Measurements from ENCODE around the gene FASTKD1.

FASTKD1 gene

GRCh38 chr2:169509298-169509885, 64.3 kb downstream of the FASTKD1 start, which contains the start of gene KLHL41:
Gene KLHL41, plus strand, starts transcription at chr2:169509702. Its CDS starts 77 bp downstream, at chr2:169509779.
- DNase-seq (ENCODE audit: low read depth in 2 of 2): no peak

GRCh38 chr2:169507698-169508097, 66.0 kb downstream of the FASTKD1 start:
- DNase-seq (ENCODE audit: low read depth in 2 of 2): no peak

GRCh38 chr2:169504651-169505050, 69.0 kb downstream of the FASTKD1 start:
- no peak for DNase-seq (ENCODE audit: low read depth in 2 of 2)

DNA sequence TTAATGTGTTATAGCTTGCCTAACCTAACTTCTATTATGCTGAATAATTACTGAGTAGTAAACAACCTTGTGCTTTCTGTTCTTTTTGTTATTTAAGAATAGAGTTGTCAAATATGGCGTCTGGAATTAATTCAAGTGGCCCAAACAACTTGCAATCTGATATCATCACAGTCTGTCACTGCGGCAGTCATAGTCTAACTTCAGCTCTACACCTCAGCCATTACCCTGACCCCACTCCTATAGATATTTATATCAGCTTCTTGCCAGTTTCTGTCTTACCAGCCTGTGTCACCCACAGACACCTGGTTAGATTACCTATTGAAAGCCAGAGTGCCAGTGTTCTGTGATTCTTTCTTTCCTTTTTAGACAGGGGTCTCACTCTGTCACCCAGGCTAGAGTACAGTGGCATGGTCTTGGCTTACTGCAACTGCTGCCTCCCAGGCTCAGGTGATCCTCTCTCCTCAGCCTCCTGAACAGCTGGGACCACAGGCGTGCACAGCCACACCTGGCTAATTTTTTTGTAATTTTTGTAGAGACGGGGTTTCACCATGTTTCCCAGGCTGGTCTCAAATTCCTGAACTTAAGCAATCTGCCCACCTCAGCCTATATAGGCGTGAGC, 78.2 kb downstream of the FASTKD1 start:
- no peak for DNase-seq (ENCODE audit: low read depth in 2 of 2)

DNA sequence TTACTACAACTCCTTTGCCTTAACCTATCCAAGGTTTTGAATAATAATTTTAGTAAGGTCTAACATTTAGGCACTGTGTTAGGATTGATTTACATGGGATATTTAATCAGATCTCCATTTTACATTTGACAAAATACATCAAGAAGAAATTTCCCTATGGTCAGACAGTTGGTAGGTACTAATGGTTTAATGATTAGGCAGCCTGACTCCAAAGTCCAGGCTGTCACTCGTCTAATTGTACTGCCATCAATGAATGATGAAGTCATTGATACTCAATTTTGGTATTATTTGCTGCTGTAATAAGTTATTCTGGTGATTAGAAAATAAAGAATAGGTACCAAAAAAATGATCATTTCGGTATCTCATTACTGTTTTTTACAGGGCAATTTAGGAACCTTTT, 80.3 kb downstream of the FASTKD1 start:
- no peak for DNase-seq (ENCODE audit: low read depth in 2 of 2)

- no peak for DNase-seq (ENCODE audit: low read depth in 2 of 2)
Observed at GRCh38 chr2:169491378-169491777, 82.3 kb downstream of the FASTKD1 start.

- no peak for DNase-seq (ENCODE audit: low read depth in 2 of 2)
Observed at GRCh38 chr2:169490834-169491233, 82.8 kb downstream of the FASTKD1 start.

DNA sequence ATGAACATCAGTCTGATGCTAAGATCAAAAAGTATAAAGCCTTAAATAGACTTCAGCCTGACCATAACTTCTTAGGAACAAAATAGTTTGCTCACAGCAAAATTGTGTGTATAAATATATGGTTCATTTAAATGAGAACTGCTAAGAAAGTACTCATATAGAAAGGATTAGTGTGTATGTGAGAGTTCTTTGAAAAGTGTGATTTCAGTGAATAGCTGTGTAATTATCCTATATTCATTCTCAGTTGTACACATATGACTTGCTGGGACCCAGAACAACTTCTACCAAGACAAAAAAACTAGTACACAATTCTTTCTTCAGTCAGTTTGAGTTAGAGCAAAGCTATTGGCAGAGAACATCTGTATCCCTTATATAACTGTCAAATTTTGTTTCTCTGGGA, 87.2 kb downstream of the FASTKD1 start:
- no peak for DNase-seq (ENCODE audit: low read depth in 2 of 2)

DNA sequence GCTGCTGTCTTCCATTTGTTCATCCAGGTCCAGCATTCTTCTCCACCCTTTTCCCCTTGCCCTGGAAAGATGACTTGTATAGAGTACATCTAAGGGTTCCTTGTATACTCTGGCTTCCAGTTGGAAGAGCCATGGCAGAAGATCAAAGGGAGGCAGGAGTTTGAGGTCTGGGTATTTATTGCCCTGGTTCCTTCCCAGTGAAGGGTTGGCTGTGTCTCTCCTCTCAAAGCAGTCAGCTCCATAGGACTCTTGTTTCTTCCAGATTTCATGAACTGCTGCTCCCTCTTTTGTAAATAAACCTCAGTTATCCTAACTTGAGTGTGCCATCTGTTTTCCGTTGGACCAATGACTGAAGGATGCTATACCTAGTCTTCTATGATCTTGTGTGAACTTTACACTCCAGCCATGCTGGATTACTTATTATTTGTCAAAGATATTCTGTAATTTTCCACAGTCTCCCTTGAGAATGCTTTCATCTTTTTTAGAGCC, 88.0 kb downstream of the FASTKD1 start:
- no peak for DNase-seq (ENCODE audit: low read depth in 2 of 2)

DNA sequence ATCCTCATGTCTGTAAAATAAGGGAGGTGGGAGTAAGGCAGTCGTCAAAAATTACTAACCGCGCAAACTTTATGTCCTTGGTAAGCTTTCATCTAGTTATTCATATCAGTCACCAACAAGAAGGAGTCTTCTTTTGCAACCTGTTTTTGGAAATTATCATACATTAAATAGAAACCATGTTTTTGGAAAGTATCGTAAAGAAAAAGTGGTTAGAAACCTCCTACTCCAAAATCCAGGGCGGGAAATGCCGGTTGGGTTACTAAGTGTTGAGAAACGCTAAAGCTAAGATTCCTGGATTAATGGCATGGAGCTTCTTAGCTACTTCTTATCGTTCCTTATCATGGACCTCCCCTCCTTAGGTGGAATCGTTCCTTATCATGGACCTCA, 93.6 kb downstream of the FASTKD1 start:
- DNase-seq (ENCODE audit: low read depth in 2 of 2): no peak
